Neuron (in vitro differentiated cells): Measurements from ENCODE around the gene ZDHHC16.

Source experiments
- H2AFZ ChIP-seq: one replicate; pipeline ENCODE4 v1.6.1; 2013; ENCODE audit warnings: low read depth, mild to moderate bottlenecking, inconsistent platforms, low read length, moderate library complexity
- H3K27me3 ChIP-seq: one replicate; pipeline ENCODE4 v1.6.1; 2013; ENCODE audit warnings: low read length; ENCODE audit not compliant: insufficient read depth
- H3K36me3 ChIP-seq: one replicate; pipeline ENCODE4 v1.6.1; 2013; ENCODE audit warnings: low read length; ENCODE audit not compliant: insufficient read depth
- H3K4me1 ChIP-seq: one replicate; pipeline ENCODE4 v1.6.1; 2013; ENCODE audit warnings: low read length; ENCODE audit not compliant: insufficient read depth
- H3K4me3 ChIP-seq: 2 replicates; pipeline ENCODE4 v1.5.1; 2013; ENCODE audit warnings: mild to moderate bottlenecking, low read length, moderate library complexity
- H3K9me3 ChIP-seq: one replicate; pipeline ENCODE4 v1.6.1; 2013; ENCODE audit warnings: low read length

Gene ZDHHC16

DNA sequence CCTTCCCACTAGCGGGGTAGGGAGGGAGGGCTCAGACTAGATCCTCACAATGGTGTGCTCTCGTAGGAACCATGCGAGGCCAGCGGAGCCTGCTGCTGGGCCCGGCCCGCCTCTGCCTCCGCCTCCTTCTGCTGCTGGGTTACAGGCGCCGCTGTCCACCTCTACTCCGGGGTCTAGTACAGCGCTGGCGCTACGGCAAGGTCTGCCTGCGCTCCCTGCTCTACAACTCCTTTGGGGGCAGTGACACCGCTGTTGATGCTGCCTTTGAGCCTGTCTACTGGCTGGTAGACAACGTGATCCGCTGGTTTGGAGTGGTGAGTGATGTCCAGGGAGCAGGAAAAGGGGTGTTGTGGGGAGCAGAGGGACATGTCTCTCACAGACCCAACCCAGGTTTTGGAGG lies 5.6 kb downstream of the ZDHHC16 start:
- Histone ChIP-seq H3K4me3 (no peak overlapping the region), H3K27me3 (no peaks in the 10 kb centered on the region), H2AFZ (no peak overlapping the region), H3K9me3 (no peaks in the 10 kb centered on the region), H3K4me1 (peaks cover 14% of the 10 kb centered on the region), H3K36me3 (peaks cover 54% of the 10 kb centered on the region)

DNA sequence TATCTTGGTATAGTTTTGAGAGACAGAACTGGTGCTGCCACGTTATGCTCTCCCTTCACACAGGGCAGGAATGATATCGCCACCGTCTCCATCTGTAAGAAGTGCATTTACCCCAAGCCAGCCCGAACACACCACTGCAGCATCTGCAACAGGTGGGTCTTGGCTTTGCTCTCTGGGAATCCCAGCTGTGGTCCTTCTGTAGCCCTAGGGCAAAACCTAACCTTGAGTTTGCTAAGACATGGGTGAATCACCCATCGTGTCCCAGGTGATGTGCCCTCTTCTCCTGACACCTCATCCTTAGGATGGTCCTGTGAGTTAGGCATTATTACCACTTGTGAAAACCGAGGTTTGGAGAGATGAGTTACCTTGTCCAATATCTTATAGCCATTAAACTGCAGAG lies 6.4 kb downstream of the ZDHHC16 start:
- Histone ChIP-seq H3K4me1 (peaks cover 9% of the 10 kb centered on the region), H2AFZ (no peak overlapping the region), H3K4me3 (no peak overlapping the region), H3K27me3 (no peaks in the 10 kb centered on the region), H3K36me3 (peaks cover 61% of the 10 kb centered on the region), H3K9me3 (no peaks in the 10 kb centered on the region)

DNA sequence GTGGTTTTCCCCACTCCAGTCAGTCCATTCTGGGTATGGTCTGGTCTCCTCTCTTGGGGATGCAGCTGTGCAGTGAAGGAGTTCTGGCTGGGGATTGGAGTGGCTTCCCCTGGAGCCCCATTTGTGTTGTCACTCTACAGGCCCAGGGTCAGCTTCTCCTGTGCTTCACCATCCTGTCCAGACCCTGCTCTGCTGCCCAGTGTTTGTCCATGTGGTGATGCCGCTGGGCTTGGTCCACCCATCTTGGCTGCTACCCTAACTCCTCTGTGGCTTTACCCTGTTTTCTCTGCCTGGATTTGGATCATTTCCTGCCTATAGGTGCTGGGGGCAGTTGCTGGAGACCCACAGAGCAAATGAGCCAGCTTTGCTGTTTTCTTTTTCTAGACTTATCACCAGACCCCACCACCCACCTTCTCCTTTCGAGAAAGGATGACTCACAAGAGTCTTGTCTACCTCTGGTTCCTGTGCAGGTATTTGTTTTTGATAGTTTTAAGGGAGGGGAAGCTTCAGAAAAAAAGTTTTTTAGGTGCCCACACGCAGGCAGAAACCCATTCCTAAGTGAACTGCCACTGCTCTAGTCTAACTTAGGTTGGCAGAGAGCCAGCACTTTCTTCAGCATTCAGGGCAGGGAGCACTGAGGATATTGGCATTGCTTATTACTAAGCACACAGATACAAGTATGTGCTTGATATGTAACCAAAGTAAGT lies 8.5 kb downstream of the ZDHHC16 start:
- peaks cover 80% of the 10 kb centered on the region for H3K36me3 ChIP-seq
- no peak overlapping the region for H2AFZ ChIP-seq
- no peaks in the 10 kb centered on the region for H3K9me3 ChIP-seq
- H3K4me1 ChIP-seq, result peaks cover 9% of the 10 kb centered on the region
- no peaks in the 10 kb centered on the region for H3K27me3 ChIP-seq
- H3K4me3 ChIP-seq, result no peak overlapping the region

DNA sequence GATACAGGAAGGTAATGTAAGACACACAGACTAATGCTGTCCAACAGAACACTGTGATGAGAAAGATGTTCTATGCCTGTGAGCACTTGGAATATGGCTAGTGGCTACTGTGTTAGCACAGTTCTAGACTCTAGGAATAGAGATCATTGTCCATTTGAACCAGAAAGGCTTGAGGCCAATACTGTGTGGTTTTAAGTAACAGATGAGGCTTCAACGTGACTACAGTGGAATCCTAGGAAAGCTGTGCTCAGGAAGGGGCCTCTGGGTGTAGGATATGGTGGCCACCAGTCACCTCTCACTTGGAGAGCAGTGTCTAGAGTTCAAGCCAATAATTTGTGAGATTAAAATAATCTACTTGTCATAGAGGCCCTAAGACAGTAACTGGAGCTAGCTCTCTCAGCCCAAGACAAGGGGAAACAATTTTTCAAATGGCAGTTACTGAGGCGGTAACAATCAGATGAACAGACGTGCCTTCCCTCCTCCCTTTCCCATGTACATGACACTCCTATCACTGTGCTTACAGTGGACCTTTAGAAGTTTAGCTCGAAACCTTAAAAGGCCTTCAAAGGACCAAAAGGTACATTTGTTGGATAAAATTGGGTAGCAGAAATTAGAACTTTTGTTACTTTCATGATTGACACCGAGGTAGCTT lies 10.2 kb downstream of the ZDHHC16 start:
- no peaks in the 10 kb centered on the region for H3K9me3 ChIP-seq
- H3K36me3 ChIP-seq, result peaks cover 93% of the 10 kb centered on the region

DNA sequence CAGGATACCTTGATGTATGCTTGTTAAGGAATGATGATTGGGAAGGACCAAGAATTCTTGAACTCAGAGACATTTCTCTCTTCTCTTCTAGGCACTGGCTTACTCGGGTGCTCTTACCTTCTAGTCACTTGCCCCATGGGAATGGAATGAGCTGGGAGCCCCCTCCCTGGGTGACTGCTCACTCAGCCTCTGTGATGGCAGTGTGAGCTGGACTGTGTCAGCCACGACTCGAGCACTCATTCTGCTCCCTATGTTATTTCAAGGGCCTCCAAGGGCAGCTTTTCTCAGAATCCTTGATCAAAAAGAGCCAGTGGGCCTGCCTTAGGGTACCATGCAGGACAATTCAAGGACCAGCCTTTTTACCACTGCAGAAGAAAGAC lies 10.7 kb downstream of the ZDHHC16 start:
- no peak overlapping the region for H2AFZ ChIP-seq
- no peaks in the 10 kb centered on the region for H3K27me3 ChIP-seq
- no peaks in the 10 kb centered on the region for H3K9me3 ChIP-seq
- H3K4me1 ChIP-seq, result no peaks in the 10 kb centered on the region
- H3K36me3 ChIP-seq, result peaks cover 95% of the 10 kb centered on the region
- no peak overlapping the region for H3K4me3 ChIP-seq

More for the DNA sequence above, 10.2 kb downstream of the ZDHHC16 start:
- Histone ChIP-seq H3K4me1 (no peaks in the 10 kb centered on the region), H3K4me3 (no peak overlapping the region), H2AFZ (no peak overlapping the region), H3K27me3 (no peaks in the 10 kb centered on the region)

DNA sequence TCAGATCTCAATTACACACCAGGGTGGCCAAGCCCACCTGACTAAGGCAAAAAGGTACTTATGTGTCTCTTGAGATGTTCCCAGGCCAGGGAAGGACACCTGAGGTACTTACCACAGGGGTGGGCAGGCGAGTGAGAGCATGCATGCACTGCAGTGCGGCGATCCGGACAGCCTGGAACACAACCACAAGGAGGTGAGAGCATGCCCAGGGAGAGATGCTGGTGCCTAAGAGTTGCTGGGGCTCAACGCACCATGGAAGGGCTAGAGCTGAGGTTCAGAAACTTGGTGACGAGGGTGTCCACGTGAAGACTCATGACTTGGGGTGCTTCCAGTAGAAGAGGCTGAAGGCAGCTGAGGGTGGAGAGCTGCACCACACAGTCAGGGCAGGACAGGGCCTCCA lies 13.1 kb downstream of the ZDHHC16 start:
- Histone ChIP-seq H3K4me3 (no peak overlapping the region), H3K27me3 (no peaks in the 10 kb centered on the region), H3K36me3 (peaks cover 89% of the 10 kb centered on the region), H3K4me1 (no peaks in the 10 kb centered on the region), H3K9me3 (no peaks in the 10 kb centered on the region), H2AFZ (no peak overlapping the region)

DNA sequence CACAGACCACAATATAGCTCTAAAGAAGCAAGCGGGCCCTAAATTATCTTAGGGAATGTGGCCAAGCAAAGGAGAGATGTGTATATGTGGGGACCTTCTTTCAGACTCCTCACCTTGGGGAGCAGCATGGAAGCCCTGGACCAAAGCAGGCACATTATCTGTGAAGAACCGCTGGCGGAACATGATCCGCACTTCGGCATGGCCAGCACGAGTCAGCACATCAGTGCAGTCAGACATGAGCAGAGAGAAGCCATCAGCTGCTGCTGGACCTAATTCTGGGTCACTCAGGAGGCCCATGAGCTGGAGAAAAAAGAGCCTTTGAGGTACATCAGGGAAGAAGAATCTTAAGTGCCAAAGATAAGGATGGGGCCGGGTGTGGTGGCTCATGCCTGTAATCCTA lies 14.0 kb downstream of the ZDHHC16 start:
- Histone ChIP-seq H3K4me1 (no peaks in the 10 kb centered on the region), H3K4me3 (no peak overlapping the region), H2AFZ (no peak overlapping the region), H3K36me3 (peaks cover 87% of the 10 kb centered on the region), H3K27me3 (no peaks in the 10 kb centered on the region), H3K9me3 (no peaks in the 10 kb centered on the region)

DNA sequence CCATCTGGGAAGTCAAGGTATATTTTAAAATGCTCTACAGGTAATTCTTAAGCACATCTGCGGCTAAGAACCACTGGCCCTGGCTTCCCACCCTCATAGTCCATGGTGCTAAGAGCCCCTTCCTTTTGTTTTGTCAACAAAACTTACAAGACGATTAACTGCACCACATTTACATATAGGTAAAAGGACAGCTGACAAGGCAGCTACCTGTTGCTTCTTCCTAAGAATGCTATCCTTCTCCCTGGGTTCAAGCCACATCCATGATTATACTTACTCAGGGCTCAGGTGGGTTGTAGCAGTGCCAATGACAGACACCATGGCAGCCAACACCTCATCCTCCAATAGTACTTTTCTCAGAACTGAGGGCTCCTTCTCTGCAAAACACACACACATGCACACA lies 16.3 kb downstream of the ZDHHC16 start:
- Histone ChIP-seq H3K9me3 (no peaks in the 10 kb centered on the region), H3K27me3 (no peaks in the 10 kb centered on the region), H2AFZ (no peak overlapping the region), H3K36me3 (peaks cover 81% of the 10 kb centered on the region), H3K4me1 (no peaks in the 10 kb centered on the region), H3K4me3 (no peak overlapping the region)

DNA sequence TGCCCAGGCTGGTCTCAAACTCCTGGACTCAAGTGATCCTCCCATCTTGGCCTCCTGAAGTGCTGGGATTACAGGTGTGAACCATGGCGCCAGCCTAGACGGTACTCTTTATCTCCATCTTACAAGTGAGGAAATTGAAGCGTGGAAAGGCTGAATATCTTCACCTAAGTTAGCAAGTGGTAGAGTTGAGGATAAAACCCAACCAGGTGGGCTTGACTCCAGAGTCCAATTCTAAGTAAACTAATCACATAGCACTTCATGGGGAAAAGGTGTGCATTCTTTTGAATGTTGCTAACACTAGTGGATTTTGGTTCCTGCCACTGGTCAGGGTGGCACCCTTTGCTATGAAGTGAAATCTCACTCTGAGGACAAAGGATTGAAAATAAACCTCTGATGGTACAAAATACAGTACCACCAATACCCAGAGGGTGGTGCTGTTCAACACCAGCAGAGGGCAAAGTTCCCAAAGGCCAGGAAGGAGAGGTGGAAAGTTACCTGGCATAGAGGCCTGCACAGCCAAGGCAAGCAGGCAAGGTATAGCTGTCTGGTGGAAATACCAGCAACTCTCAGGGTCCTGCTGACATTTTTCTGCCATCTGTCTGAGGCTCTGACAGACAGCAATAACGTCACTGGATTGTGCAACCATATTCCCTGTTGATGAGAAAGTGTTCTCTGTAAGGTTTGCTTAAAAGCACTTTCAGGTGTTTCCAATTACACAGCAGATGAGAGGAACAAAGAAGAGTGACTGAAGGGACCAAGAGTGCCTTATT lies 17.6 kb downstream of the ZDHHC16 start:
- Histone ChIP-seq H3K4me1 (no peaks in the 10 kb centered on the region), H3K4me3 (no peak overlapping the region), H3K27me3 (no peaks in the 10 kb centered on the region), H3K9me3 (no peaks in the 10 kb centered on the region), H3K36me3 (peaks cover 79% of the 10 kb centered on the region), H2AFZ (no peak overlapping the region)

DNA sequence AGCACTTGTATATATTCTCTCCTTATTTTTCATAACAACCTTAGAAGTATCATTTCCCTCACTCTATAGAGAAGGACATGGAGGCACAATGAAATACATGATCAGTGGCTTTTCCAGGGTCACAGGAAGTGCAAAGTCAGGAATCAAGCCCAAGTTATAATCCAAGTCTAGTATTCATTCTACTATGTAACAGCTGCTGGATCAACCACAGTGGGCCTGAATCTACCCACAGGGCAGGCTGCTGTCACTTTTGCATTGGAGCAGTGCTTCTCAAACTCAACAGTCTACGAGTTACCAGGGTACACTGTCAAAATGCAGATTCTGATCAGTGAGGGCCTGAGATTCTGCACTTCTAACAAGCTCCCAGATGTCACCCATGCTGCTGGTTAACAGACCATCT lies 18.3 kb downstream of the ZDHHC16 start:
- no peaks in the 10 kb centered on the region for H3K4me1 ChIP-seq
- H3K4me3 ChIP-seq, result no peak overlapping the region
- no peaks in the 10 kb centered on the region for H3K9me3 ChIP-seq
- no peaks in the 10 kb centered on the region for H3K27me3 ChIP-seq
- peaks cover 78% of the 10 kb centered on the region for H3K36me3 ChIP-seq
- no peak overlapping the region for H2AFZ ChIP-seq

DNA sequence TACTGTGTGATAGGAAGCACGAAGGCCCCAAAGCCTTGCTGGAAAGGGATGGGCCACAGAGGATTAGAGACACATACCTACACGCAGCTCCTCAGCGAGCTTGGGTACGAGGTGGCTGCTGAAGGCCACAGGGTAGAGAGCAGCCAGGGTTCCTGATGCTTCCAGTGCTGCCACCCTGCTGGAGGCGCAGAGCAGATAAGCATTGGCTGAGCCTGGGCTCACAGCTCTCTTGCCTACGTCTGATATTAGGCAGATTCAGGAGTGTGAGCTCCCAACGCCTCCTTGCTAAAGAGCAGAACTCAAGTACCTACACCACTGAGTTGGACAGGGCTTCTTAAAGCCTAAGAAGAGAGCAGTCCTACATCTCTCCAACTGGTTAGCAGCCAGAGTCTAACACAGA lies 20.0 kb downstream of the ZDHHC16 start:
- no peaks in the 10 kb centered on the region for H3K27me3 ChIP-seq
- no peak overlapping the region for H3K4me3 ChIP-seq
- H3K36me3 ChIP-seq, result peaks cover 79% of the 10 kb centered on the region
- H3K9me3 ChIP-seq, result no peaks in the 10 kb centered on the region
- H3K4me1 ChIP-seq, result no peaks in the 10 kb centered on the region
- H2AFZ ChIP-seq, result no peak overlapping the region

DNA sequence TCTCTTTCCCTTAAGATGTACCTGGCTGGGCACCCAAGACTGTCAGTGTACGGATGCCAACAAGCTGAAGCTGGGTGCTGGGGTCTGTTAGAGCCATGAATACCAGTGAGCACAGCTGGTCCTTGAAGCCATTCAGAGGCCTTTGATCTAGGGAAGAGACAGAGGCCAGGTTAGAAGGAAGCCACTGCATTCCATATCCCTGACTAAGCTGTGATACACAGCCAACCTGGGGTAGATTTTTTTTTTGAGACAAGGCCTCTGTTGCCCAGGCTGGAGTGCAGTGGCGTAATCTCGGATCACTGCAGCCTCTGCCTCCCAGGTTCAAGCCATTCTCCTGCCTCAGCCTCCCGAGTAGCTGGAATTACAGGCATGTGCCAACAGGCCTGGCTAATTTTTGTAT lies 20.8 kb downstream of the ZDHHC16 start:
- H3K4me1 ChIP-seq, result no peaks in the 10 kb centered on the region
- no peaks in the 10 kb centered on the region for H3K9me3 ChIP-seq
- H2AFZ ChIP-seq, result no peak overlapping the region
- no peak overlapping the region for H3K4me3 ChIP-seq
- peaks cover 78% of the 10 kb centered on the region for H3K36me3 ChIP-seq
- H3K27me3 ChIP-seq, result no peaks in the 10 kb centered on the region

DNA sequence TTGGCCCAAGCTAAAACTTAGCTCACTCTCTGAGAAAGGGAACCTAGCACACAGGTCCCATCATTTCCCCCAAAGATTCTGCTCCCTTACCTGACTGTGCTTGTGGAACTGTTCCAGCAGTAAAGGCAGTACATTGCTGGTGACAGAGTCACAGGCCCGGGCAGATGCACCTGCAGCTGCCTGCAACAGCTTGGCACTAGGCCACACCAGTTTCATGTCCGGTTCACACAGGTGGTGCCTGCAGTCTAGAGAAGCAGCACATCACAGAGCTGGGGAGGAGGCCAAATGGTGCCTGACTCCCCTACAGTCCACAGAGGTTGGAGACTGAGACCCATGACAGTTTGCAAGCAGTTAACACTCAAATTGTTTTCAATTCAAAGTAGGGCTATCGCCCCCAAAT lies 22.2 kb downstream of the ZDHHC16 start:
- H2AFZ ChIP-seq, result no peak overlapping the region
- no peak overlapping the region for H3K4me3 ChIP-seq
- H3K4me1 ChIP-seq, result no peaks in the 10 kb centered on the region
- peaks cover 74% of the 10 kb centered on the region for H3K36me3 ChIP-seq
- no peaks in the 10 kb centered on the region for H3K27me3 ChIP-seq
- H3K9me3 ChIP-seq, result no peaks in the 10 kb centered on the region
